K562 (cell line): ENCODE measurements around the gene SLC38A1. TPM values are rescaled to one million over a fixed set of nuclear protein-coding genes. Genes with fewer than 3 reads are reported as not detected.

Source experiments
- ATAC-seq: fragments of 200-7000 bp; cut with Tn5 transposase; 3 replicates; pipeline ENCODE4 v1.9.1; 2020; ENCODE audit warnings: moderate library complexity
- BruUV-seq: library from RNA; stranded (reverse); fragments of 400-500 nt; replicated peaks from 2 replicates; lab custom pipeline; 2021; lab: Mats Ljungman, UMichigan
- CTCF ChIA-PET: fragments of 300-600 bp; formaldehyde crosslinking; extraction: SDS; loops from one replicate; lab custom pipeline; 2021; ENCODE audit warnings: low intra/inter-chr PET ratio; lab: Yijun Ruan, JAX
- POLR2A ChIA-PET: fragments of 300-600, 350-650 bp; sonication (Branson Sonifier 250); formaldehyde crosslinking; extraction: SDS; loops from one replicate; lab custom pipeline; 2021; ENCODE audit warnings: antibody characterized with exemption, inconsistent platforms; lab: Yijun Ruan, JAX
- DNase-seq, 4 experiments: peaks; one replicate each; pipeline versions ENCODE4 v3.0.0 to v3.0.0-alpha.2; 2011 to 2018; ENCODE audit warnings: low spot score in 3 of 4, mixed read lengths in 3 of 4; ENCODE audit errors: extremely low read depth in 1 of 4
- FAIRE-seq: peaks from 2 replicates; lab custom pipeline; 2011; peaks lifted over from hg19 to GRCh38; lab: Jason Lieb, UNC
- H2AFZ ChIP-seq: 2 replicates; pipeline ENCODE4 v1.6.0; 2011; ENCODE audit warnings: low read depth, low read length, control low read depth, inconsistent platforms
- H3K27ac ChIP-seq: fragments of 200-600 bp; 3 replicates; pipeline ENCODE4 v1.8.0; 2011; ENCODE audit warnings: low read depth, mild to moderate bottlenecking, control low read depth, inconsistent platforms, low read length, moderate library complexity, mixed read lengths; ENCODE audit errors: extremely low read depth
- H3K27me3 ChIP-seq, 2 experiments: fragments of 300-600 bp in 1 of 2; 2 replicates in 1 of 2; 3 replicates in 1 of 2; pipeline versions ENCODE4 v1.6.0 to v1.8.0; 2011; ENCODE audit warnings: inconsistent platforms in 2 of 2, low read length in 2 of 2, mild to moderate bottlenecking in 1 of 2, mixed read lengths in 1 of 2, moderate library complexity in 1 of 2; ENCODE audit not compliant: control insufficient read depth in 2 of 2, insufficient read depth in 2 of 2
- H3K36me3 ChIP-seq: fragments of 300-600 bp; 3 replicates; pipeline ENCODE4 v1.8.0; 2011; ENCODE audit warnings: mild to moderate bottlenecking, low read length, inconsistent platforms; ENCODE audit not compliant: control insufficient read depth, insufficient read depth
- H3K4me1 ChIP-seq, 2 experiments: fragments of 200-600 bp in 1 of 2; replicated peaks in 1 of 2; 2 replicates in 1 of 2; 3 replicates in 1 of 2; pipeline versions ENCODE4 v1.5.1 to v1.8.0; 2011; ENCODE audit warnings: inconsistent platforms in 2 of 2, low read length in 2 of 2, mild to moderate bottlenecking in 1 of 2, mixed read lengths in 1 of 2, moderate library complexity in 1 of 2; ENCODE audit not compliant: control insufficient read depth in 2 of 2, insufficient read depth in 2 of 2
- H3K4me2 ChIP-seq: 2 replicates; pipeline ENCODE4 v1.6.1; 2011; ENCODE audit warnings: low read length, control low read depth, inconsistent platforms, mixed read lengths; ENCODE audit not compliant: insufficient read depth
- H3K4me3 ChIP-seq: fragments of 200-600 bp; sonication (generic), shearing (Covaris generic); 2 replicates; pipeline ENCODE4 v1.5.1; 2016; ENCODE audit warnings: control low read depth, inconsistent platforms
- H3K79me2 ChIP-seq: fragments of 200-600 bp; 3 replicates; pipeline ENCODE4 v1.8.0; 2011; ENCODE audit warnings: low read length, inconsistent platforms; ENCODE audit not compliant: control insufficient read depth, insufficient read depth
- H3K9ac ChIP-seq, 2 experiments: 2 replicates each; pipeline versions ENCODE4 v1.6.0 to v1.6.1; 2011; ENCODE audit warnings: low read depth in 2 of 2, low read length in 2 of 2, control low read depth in 1 of 2, inconsistent platforms in 1 of 2, mild to moderate bottlenecking in 1 of 2, mixed read lengths in 1 of 2; ENCODE audit not compliant: insufficient read depth in 1 of 2
- H3K9me1 ChIP-seq: one replicate; pipeline ENCODE4 v1.6.0; 2011; ENCODE audit warnings: inconsistent platforms, mild to moderate bottlenecking, low read length, moderate library complexity; ENCODE audit not compliant: control insufficient read depth, insufficient read depth
- H3K9me3 ChIP-seq: replicated peaks from 2 replicates; pipeline ENCODE4 v1.5.1; 2011; ENCODE audit warnings: low read depth, low read length, inconsistent platforms; ENCODE audit not compliant: control insufficient read depth, insufficient read depth
- H4K20me1 ChIP-seq: replicated peaks from 2 replicates; pipeline ENCODE4 v1.6.1; 2011; ENCODE audit warnings: low read length, inconsistent platforms, mixed read lengths; ENCODE audit not compliant: control insufficient read depth, insufficient read depth
- CEBPG ChIP-seq, 3 experiments: fragments of 200-800 bp in 1 of 3; sonication (Bioruptor generic) in 1 of 3; sonication (generic) in 1 of 3; formaldehyde crosslinking in 1 of 3; IDR thresholded peaks in 2 of 3; conservative IDR thresholded peaks in 1 of 3; 2 replicates each; pipeline versions ENCODE4 v1.6.1 to v1.8.0; 2016 to 2022; ENCODE audit warnings: missing compliant biosample characterization in 2 of 3, missing genetic modification characterization in 2 of 3, mild to moderate bottlenecking in 1 of 3, missing genetic modification reagents in 1 of 3
- CTCF ChIP-seq, 3 experiments: IDR thresholded peaks in 2 of 3; conservative IDR thresholded peaks in 1 of 3; 2 replicates each; pipeline ENCODE4 v1.5.1; 2011 to 2012; ENCODE audit warnings: low read length in 3 of 3, mild to moderate bottlenecking in 3 of 3, control low read depth in 2 of 3, improper control_type of control experiment in 1 of 3, inconsistent platforms in 1 of 3, low read depth in 1 of 3, mixed read lengths in 1 of 3, moderate library complexity in 1 of 3; ENCODE audit not compliant: insufficient read depth in 2 of 3
- MYC ChIP-seq, 2 experiments: fragments of 250-450 bp in 1 of 2; sonication (Bioruptor Pico) in 1 of 2; IDR thresholded peaks; 2 replicates each; pipeline versions ENCODE4 v1.5.1 to v1.6.1; 2012 to 2021; ENCODE audit warnings: low read depth in 2 of 2, borderline replicate concordance in 1 of 2, improper control_type of control experiment in 1 of 2, low read length in 1 of 2, mild to moderate bottlenecking in 1 of 2, moderate library complexity in 1 of 2
- PTBP1 ChIP-seq: fragments of 200-400 bp; formaldehyde crosslinking; IDR thresholded peaks from 2 replicates; pipeline ENCODE4 v1.6.1; 2017; ENCODE audit warnings: low read depth, low read length
- REST ChIP-seq, 2 experiments: fragments of 450-650 bp; formaldehyde crosslinking in 1 of 2; IDR thresholded peaks; 2 replicates each; pipeline versions ENCODE4 v1.4.0 to v1.6.1; 2014 to 2020; ENCODE audit warnings: mild to moderate bottlenecking in 2 of 2, borderline replicate concordance in 1 of 2, low read depth in 1 of 2
- SMC3 ChIP-seq: conservative IDR thresholded peaks from 2 replicates; pipeline ENCODE4 v1.6.1; 2011; ENCODE audit warnings: low read depth, low read length, improper control_type of control experiment; ENCODE audit not compliant: insufficient read depth
- SPI1 ChIP-seq: IDR thresholded peaks from 2 replicates; pipeline ENCODE4 v1.6.1; 2011; ENCODE audit warnings: low read depth, low read length, control low read depth, borderline replicate concordance
- SRSF3 ChIP-seq: fragments of 200-400 bp; formaldehyde crosslinking; IDR thresholded peaks from 2 replicates; pipeline ENCODE4 v1.6.1; 2016; ENCODE audit warnings: mild to moderate bottlenecking, low read length, moderate library complexity; ENCODE audit not compliant: insufficient read depth
- TAF15 ChIP-seq: fragments of 200-400 bp; formaldehyde crosslinking; IDR thresholded peaks from 2 replicates; pipeline ENCODE4 v1.6.1; 2017; ENCODE audit warnings: mild to moderate bottlenecking, low read depth, low read length, moderate library complexity
- WGBS: fragments of 100-300 bp; shearing (Covaris generic); methylation state at CpG from one replicate; pipeline ENCODE4 v1.1.6; 2016; ENCODE audit warnings: low coverage, mixed read lengths; ENCODE audit not compliant: insufficient coverage; ENCODE audit errors: missing lambda C conversion rate; 5-methylcytosine and 5-hydroxymethylcytosine counted together
- in situ Hi-C: fragments of 300-500 bp; cut with MboI; formaldehyde crosslinking; loops from 4 replicates; pipeline ENCODE4 v1.15.0; 2018; ENCODE audit warnings: inconsistent platforms, mixed read lengths
- intact Hi-C: fragments of 100-400 bp; cut with micrococcal nuclease; formaldehyde crosslinking; loops from 2 replicates; pipeline ENCODE4 v1.14.2; 2022
- polyA plus RNA-seq, 8 experiments: library from polyadenylated mRNA; depleted of rRNA in 4 of 8; stranded (reverse) in 5 of 8; unstranded in 3 of 8; fragments of >200 nt; fragmentation: Nextera tagmentation in 2 of 8; fragmentation: Illumina TruSeq in 1 of 8; extraction: Ambion mirVana in 2 of 8; extraction: Trizol in 1 of 8; gene quantifications; 2 replicates each; pipeline versions ENCODE4 v1.2.1 to v1.2.3, GENCODE V29; 2011 to 2014; ENCODE audit warnings: inconsistent platforms in 1 of 8, missing spikeins in 1 of 8
- total RNA-seq, 7 experiments: library from RNA; depleted of rRNA in 6 of 7; stranded (reverse); fragments of >200 nt in 6 of 7; fragmentation: Illumina TruSeq in 2 of 7; extraction: Trizol in 2 of 7; gene quantifications; 2 replicates each; pipeline versions ENCODE4 v1.2.1 to v1.2.3, GENCODE V29; 2011 to 2021; ENCODE audit warnings: low replicate concordance in 1 of 7

Gene SLC38A1
- total and polyA plus RNA-seq, 9 of the 15 experiments (the other 6 are each of a cell fraction or from before 2014, with no cell fraction given), result 51.9 to 112 (median 75.0) TPM

DNA sequence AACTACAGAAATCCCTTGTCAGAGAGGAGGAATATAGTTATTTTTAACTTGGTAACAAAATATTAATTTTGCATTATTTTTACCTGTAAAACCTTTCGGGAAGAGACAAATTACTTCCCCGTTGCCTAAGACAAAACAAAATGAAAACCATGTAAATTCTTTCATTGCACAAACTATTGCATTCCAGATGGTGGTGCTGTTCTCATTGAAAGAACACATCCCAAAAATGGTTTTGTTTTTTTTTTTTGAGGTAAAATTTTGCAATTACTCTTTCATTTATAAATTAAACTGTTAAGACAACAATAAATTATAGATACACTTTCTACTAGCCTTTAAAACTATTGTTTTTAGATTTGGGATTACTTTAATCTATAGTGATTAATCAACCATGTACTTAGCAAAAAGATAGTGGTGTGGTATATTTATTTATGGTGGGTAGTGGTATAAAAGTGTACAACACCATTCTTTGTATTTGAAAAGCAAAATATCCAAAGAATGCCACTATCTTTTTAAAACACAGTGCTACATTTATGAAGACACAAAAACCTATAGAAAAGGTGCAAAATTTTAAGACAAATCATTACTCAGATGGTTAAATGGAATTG lies 115.5 kb downstream of the SLC38A1 start:
- Histone ChIP-seq H3K4me3 (no peak overlapping the region), H3K9me1 (no peaks in the 10 kb centered on the region), H3K9me3 (peaks cover 2% of the 10 kb centered on the region; the same call in 1 of the 2 replicates), H3K27ac (no peak overlapping the region), H3K79me2 (no peaks in the 10 kb centered on the region), H3K4me1 (no peaks in the 10 kb centered on the region), H3K9ac (no peak overlapping the region), H3K4me2 (no peak overlapping the region), H2AFZ (no peak overlapping the region), H3K36me3 (no peaks in the 10 kb centered on the region), H4K20me1 (no peaks in the 10 kb centered on the region), H3K27me3 (no peaks in the 10 kb centered on the region)
- ChIA-PET CTCF (interaction anchor here (0.6 to 0.7 kb wide), 5 partner anchors 29 to 867 kb away, joined by 3 to 5 read pairs (median 4); no protein-coding TSS in a partner anchor), POLR2A (no interaction called here)
- DNase-seq (peak in 2 of 4 experiments; percentile 16 to 17), ATAC-seq (no peak), FAIRE-seq (peak; percentile 73)
- intact Hi-C loops (loop anchor here (1.0 to 10.0 kb wide), 5 partner anchors 150 to 781 kb away; partner anchors contain the start of gene SCAF11), in situ Hi-C loops (no loop called here)
- BruUV-seq, result no TSS peak
- 4% methylated on average over 2 of the region's 2 CpGs for WGBS
- no peak for TF ChIP-seq PTBP1
- no peak for TF ChIP-seq TAF15
- 0 out of 2 replicates have a peak, but pooled peaks have one; percentile 11 for TF ChIP-seq SMC3
- peak; percentile 60; the same call in 1 of the 2 replicates for TF ChIP-seq REST (IDR thresholded peaks at IDR 0.05; ENCODE audit: borderline replicate concordance)
- TF ChIP-seq REST (CRISPR knock-in tag; IDR thresholded peaks at IDR 0.05; ENCODE audit: low read depth), result no peak
- TF ChIP-seq CEBPG (CRISPR knock-in tag; IDR thresholded peaks at IDR 0.05), result no peak
- TF ChIP-seq CEBPG (tag; conservative IDR thresholded peaks at IDR 0.05 in 1 of 2, IDR thresholded peaks at IDR 0.05 in 1 of 2), result peak; percentile 21 to 22; a peak in 1 of 4 replicates
- no peak for TF ChIP-seq SPI1
- no peak for TF ChIP-seq SRSF3
- no peak for TF ChIP-seq MYC (IDR thresholded peaks at IDR 0.05; ENCODE audit: low read depth, low read length)
- no peak for TF ChIP-seq MYC (CRISPR knock-in tag; IDR thresholded peaks at IDR 0.05; ENCODE audit: borderline replicate concordance, low read depth)
- TF ChIP-seq CTCF (IDR thresholded peaks at IDR 0.05 in 2 of 3, conservative IDR thresholded peaks at IDR 0.05 in 1 of 3; ENCODE audit: insufficient read depth in 2 of 3, low read depth in 1 of 3, low read length in 3 of 3), result peak; percentile 40 to 82 (median 52); a peak in 4 of 6 replicates
